Stimulated activated CD4-positive, alpha-beta T cell treated with anti-CD3 and anti-CD28 coated beads, TNF-alpha, amount 100 ng/mL, for 24 hours (primary cell): ENCODE measurements around the gene STARD10.

ENCODE experiments used
- DNase-seq, 3 experiments: peaks; one replicate each; pipeline ENCODE4 v3.0.0-alpha.2; 2020; ENCODE audit warnings: low read depth in 3 of 3

STARD10 gene

GRCh38 chr11:72780296-72781062, 13.4 kb downstream of the STARD10 start:
- DNase-seq: no peak

DNA sequence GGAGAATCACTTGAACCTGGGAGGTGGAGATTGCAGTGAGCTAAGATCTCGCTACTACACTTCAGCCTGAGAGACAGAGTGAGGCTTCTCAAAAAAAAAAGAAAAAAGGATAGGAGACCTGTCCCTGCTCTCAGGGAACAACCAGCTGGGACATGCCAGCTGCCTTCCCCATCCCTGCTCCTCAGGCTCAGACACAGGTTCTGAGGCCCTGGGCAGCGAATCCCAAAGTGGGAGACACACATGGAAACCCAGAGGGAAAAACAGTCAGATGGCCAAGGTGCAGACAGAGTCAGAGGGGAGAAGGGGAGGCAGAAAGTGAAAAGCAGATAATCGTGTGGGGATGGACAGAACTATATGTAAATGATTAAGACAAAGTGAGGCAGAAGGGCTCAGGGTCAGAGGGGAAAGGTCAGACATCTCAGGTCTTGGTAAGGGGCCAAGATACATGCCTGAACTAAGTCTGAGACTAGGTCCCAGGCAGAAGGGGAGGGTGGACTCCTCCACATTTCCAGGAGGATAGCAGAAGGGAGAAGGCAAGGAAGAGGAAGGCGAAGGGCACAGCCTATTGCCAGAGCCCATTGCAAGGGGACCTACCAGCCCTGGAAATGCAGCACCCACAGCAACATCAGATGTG, 14.2 kb downstream of the STARD10 start:
- DNase-seq: no peak

DNA sequence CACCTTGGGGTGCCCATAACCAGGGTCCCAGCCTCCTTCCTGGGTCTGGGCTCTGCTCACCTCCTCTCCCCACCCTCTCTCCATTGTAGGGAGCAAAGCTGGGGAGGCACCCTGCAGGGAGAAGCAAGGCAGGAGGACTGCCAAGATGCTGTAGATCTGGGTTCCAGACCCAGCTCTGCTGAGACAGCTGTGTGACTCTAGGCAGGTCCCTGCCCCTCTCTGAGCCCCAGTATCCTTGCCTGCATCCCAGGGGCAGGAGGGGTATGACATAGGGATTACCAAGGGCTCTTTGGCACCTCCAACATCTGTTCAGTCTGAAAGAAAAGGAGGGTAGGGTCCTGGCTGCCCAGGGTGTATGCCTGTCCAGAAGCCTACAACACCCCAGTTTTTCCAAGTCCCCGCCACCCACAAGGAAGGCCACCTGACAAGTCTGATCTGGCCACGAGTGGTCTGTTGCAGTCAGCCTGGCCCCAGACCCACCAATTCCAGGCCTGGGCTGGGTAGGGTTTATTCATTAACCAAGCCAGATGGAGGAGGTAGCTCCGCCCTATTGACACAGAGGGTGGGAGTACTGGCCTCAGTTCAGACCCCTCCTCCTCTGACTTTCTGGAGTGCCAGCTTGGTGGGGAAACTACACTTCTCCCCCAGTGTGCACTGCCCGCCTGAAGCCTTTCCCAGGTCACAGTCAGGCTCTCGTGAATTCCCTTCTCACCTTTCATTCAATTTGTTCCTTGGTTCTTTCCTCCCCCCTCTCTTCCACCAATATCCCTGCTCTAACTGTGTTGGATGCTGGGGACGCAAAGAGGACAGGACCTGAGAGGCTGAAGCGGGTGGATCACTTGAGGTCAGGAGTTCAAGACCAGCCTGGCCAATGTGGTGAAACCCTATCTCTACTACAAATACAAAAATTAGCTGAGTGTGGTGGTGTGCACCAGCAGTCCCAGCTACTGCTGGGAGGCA, 15.0 kb downstream of the STARD10 start:
- no peak for DNase-seq

GRCh38 chr11:72777755-72778278, 16.0 kb downstream of the STARD10 start:
- no peak for DNase-seq

DNA sequence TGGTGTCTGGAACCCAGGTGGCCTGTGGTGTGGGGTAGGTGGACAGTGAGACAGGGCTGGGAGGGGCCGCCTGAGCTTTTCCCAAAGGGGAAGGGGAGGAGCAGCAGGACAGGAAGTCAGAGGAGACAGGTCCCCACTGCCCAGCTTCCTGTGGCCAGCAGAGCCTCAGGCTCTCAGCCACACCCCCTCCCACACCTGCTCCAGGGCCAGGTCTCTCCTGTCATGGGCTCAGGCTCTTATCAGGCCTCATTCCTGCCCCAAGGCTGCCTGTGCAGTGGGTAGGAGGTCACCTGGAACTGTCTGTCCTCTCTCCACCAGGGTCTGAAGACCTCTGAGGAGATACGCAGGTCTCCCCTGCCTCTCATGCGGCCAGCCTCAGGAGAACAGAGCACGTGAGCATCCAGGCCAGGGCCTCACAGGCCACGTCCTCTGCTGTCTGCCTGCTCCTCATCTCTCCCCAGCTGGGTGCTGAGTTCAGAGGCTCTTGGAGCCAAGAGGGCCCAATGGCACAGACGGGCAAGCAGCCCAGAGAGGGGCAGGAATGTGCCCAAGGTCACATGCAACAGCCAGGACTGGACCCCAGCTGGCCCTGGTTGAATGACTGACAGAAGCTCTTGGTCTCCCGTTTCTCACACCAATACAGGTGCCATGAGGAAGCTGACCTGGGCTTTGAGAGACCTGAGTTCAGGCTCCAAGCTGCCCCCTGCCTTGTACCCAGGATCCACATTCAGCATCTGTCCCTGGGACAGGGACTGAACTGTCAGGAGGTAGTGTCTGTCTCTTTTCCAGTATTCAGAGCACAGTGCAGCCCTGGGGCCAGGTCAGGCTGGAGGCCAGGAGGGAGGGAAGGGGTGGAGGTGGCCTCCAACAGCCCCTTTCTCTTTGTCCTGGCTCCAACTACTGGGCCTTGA, 16.7 kb downstream of the STARD10 start:
- no peak for DNase-seq

- no peak for DNase-seq
Measured at GRCh38 chr11:72776117-72776843, 17.6 kb downstream of the STARD10 start.

DNA sequence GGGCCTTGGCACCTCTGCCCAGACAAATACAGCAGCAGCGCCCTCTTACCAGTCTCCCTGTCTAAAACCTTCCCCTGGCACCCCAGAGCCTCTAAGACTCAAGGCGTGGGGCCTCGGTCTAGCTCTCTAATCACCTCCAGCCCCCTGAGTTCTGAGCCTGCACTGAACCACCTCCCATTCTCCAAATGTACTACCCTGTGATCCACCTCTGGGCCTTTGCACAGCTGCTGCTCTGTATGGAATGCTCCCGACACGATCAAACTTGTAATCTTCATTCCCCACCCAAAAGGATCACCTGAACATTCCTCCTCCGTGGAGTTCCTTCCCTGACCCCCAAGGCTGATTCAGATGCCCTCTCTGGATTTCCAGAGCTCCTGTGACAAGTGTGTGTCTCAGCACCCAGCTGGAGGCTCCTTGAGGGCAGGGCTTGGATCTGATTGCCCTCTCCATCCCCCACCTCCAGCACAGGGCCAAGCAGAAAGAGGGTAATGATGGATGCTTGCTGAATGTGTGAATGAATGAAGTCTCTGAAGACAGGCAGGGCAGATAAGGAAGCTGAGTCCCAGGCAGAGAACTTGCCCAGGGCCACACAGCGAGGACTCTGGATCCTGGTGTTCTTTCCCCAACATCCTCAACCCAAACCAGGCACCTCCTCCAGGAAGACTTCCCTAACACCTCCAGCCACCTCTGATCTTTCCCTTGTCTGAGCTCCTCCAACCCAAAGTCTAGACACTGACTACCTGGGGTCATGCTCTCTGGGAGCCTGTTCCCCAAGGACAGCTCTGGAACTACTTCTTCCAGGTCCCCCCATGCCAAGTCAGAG, 18.3 kb downstream of the STARD10 start:
- DNase-seq: no peak

- no peak for DNase-seq
Measured at GRCh38 chr11:72774499-72774898, 19.3 kb downstream of the STARD10 start.

DNA sequence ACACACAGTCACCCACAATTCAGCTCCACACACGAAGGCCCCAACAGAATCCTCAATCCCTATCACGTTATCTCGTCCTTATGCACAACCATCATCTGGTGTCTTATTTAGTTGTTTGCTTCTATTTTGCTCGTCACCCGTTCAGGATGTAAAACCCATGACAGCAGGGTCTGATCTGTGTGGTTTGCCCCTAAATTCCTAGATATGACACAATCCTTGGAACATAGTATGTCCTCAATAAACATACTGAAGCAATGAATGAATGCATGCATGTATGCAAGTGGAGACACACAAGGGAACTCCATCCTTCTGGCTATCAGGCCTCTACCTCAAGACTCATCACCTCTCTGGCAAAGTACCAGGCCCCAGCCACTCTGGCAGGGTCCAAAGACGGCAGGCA, 20.2 kb downstream of the STARD10 start:
- DNase-seq: no peak

GRCh38 chr11:72773291-72773690, 20.6 kb downstream of the STARD10 start:
- no peak for DNase-seq

DNA sequence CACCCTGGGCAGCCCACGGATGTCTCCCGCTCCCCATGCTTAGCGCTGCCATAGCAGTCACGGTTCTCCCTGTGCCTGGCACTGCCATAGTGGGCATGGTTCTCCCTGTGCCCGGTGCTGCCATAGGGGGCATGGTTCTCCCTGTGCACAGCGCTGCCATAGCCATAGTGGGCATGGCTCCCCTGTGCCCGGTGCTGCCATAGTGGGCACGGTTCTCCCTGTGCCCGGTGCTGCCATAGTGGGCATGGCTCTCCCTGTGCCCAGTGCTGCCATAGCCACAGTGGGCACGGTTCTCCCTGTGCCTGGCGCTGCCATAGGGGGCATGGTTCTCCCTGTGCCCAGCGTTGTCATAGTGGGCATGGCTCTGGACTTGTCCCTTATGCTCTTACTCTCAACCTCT, 21.8 kb downstream of the STARD10 start:
- no peak for DNase-seq

- DNase-seq: no peak
Measured at GRCh38 chr11:72771507-72771906, 22.3 kb downstream of the STARD10 start.

DNA sequence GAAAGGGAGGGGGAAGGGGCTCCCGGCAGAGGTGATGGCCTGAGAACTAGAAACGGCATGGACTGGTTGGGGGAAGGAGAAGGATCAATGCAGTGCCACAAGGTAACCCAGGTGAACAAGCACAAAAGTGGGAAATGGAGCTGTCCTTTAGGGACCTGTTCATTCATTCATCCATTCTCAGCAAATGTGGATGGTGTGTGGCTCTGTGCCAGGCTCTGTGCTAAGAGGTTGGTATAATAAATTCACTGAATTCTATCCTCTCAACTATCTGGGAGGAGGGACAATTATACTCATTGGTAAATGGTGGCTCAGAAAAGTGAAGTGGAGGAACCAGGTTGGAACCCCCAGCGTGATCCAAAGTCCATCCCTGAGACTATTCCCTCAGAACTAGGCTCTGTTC, 23.0 kb downstream of the STARD10 start:
- no peak for DNase-seq

GRCh38 chr11:72769680-72770079, 24.2 kb downstream of the STARD10 start:
- no peak for DNase-seq

- DNase-seq: no peak
Measured at GRCh38 chr11:72768581-72768980, 25.3 kb downstream of the STARD10 start.

DNA sequence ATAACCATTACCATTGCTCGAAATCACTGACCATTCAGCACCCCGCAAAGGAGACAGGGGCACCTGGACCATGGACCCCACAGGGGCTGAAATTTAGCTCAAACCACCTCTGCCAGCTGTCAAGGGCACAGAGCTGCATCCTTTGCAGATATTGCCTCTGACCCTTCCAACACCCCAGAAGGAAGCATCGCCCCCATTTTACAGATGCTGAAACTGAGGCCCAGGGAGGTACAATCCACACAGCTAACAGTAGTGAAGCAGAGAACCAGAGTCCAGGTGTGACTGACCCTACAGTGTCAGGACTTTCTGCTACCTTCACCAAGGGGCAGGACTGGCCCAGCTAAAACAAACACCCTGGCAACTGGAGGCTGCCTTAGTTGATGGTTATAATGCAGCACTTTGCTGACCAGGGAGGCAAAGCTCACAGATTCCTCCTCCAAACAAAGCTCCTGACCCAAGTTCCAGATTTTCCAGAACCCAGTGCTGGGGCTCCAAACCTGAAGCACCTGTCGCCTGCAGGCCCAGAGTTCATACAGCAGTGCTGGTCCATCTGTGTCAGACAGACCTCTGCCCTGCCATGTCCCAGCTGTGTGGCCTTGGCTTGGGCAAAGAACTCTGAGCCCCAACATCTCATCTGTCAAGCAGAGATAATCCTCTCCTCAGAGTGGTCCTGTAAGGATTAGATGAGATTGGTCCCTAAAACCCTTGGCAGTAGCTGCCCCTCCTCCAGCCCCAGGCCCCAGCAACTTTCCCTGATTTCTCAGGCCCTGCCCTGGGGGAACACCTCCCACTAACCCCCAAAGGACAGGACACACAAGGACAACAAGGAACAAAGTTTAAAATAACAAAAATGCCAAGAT, 26.4 kb downstream of the STARD10 start:
- DNase-seq: no peak

- DNase-seq: no peak
Measured at GRCh38 chr11:72766152-72766902, 27.5 kb downstream of the STARD10 start.

- no peak for DNase-seq
Measured at GRCh38 chr11:72764503-72764902, 29.3 kb downstream of the STARD10 start.
